ENCODE data around the gene AK8. TPM values are rescaled to one million over a fixed set of nuclear protein-coding genes. Genes with fewer than 3 reads are reported as not detected.

AK8 gene
- total and polyA plus RNA-seq, 2 experiments from 2014 or later: 0.14 to 0.78 TPM

GRCh38 chr9:132763574-132763973 lies 114.5 kb downstream of the AK8 start:
- Histone ChIP-seq H3K4me1 (ENCODE audit: insufficient read depth) (peaks cover 10% of the 10 kb centered on the region; the same call in 1 of the 2 replicates), H3K27ac (ENCODE audit: low read depth) (no peak overlapping the region), H3K9me2 (ENCODE audit: insufficient read depth) (no peaks in the 10 kb centered on the region), H2AFZ (no peak overlapping the region), H3K79me2 (replicated peaks; ENCODE audit: insufficient read depth) (no peaks in the 10 kb centered on the region), H4K20me1 (replicated peaks; ENCODE audit: insufficient read depth) (no peaks in the 10 kb centered on the region), H3K36me3 (ENCODE audit: insufficient read depth) (no peaks in the 10 kb centered on the region), H3K4me2 (no peak overlapping the region), H3K4me3 (no peak overlapping the region), H3F3A (replicated peaks; ENCODE audit: low read depth) (no peaks in the 10 kb centered on the region), H3K27me3 (ENCODE audit: insufficient read depth) (no peaks in the 10 kb centered on the region)
- no peak for ATAC-seq
- no peaks in the 10 kb centered on the region; the same call in 1 of the 3 replicates for H3K9me3 Mint-ChIP-seq
- peaks cover 3% of the 10 kb centered on the region; the same call in 2 of the 3 replicates for H3K4me1 Mint-ChIP-seq
- H3K27me3 Mint-ChIP-seq (ENCODE audit: insufficient read depth, low read depth, poor library complexity): peaks cover 3% of the 10 kb centered on the region
- TF ChIP-seq EZH2phosphoT487 (IDR thresholded peaks at IDR 0.05; ENCODE audit: unreplicated experiment) (no peak), ZNF114 (CRISPR knock-in tag; IDR thresholded peaks at IDR 0.05) (no peak)
- TF ChIP-seq, protein P1, sequence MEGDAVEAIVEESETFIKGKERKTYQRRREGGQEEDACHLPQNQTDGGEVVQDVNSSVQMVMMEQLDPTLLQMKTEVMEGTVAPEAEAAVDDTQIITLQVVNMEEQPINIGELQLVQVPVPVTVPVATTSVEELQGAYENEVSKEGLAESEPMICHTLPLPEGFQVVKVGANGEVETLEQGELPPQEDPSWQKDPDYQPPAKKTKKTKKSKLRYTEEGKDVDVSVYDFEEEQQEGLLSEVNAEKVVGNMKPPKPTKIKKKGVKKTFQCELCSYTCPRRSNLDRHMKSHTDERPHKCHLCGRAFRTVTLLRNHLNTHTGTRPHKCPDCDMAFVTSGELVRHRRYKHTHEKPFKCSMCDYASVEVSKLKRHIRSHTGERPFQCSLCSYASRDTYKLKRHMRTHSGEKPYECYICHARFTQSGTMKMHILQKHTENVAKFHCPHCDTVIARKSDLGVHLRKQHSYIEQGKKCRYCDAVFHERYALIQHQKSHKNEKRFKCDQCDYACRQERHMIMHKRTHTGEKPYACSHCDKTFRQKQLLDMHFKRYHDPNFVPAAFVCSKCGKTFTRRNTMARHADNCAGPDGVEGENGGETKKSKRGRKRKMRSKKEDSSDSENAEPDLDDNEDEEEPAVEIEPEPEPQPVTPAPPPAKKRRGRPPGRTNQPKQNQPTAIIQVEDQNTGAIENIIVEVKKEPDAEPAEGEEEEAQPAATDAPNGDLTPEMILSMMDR (conservative IDR thresholded peaks at IDR 0.05; ENCODE audit: low read depth in 2 of 2): no peak
- H3K27ac Mint-ChIP-seq: no peak overlapping the region
- H3K4me3 Mint-ChIP-seq: no peak overlapping the region
- no peak for DNase-seq (ENCODE audit: low spot score)
- no peaks in the 10 kb centered on the region for H3K36me3 Mint-ChIP-seq (ENCODE audit: low read depth)

GRCh38 chr9:132762896-132763295 lies 115.2 kb downstream of the AK8 start:
- H4K20me1 ChIP-seq (replicated peaks; ENCODE audit: insufficient read depth): no peaks in the 10 kb centered on the region
- no peaks in the 10 kb centered on the region for H3F3A ChIP-seq (replicated peaks; ENCODE audit: low read depth)
- no peaks in the 10 kb centered on the region for H3K79me2 ChIP-seq (replicated peaks; ENCODE audit: insufficient read depth)
- no peaks in the 10 kb centered on the region for H3K27me3 ChIP-seq (ENCODE audit: insufficient read depth)
- DNase-seq (ENCODE audit: low spot score) (no peak), ATAC-seq (no peak)
- no peaks in the 10 kb centered on the region for H3K36me3 Mint-ChIP-seq (ENCODE audit: low read depth)
- no peak overlapping the region for H2AFZ ChIP-seq
- H3K36me3 ChIP-seq (ENCODE audit: insufficient read depth): no peaks in the 10 kb centered on the region
- no peak overlapping the region for H3K4me2 ChIP-seq
- no peak overlapping the region for H3K4me3 Mint-ChIP-seq
- H3K4me1 ChIP-seq (ENCODE audit: insufficient read depth): peaks cover 10% of the 10 kb centered on the region; the same call in 1 of the 2 replicates
- no peak overlapping the region for H3K27ac Mint-ChIP-seq
- peaks cover 3% of the 10 kb centered on the region for H3K27me3 Mint-ChIP-seq (ENCODE audit: insufficient read depth, low read depth, poor library complexity)
- H3K4me1 Mint-ChIP-seq: peaks cover 7% of the 10 kb centered on the region
- H3K4me3 ChIP-seq: no peak overlapping the region
- H3K9me3 Mint-ChIP-seq: no peaks in the 10 kb centered on the region; the same call in 1 of the 3 replicates
- no peak overlapping the region for H3K27ac ChIP-seq (ENCODE audit: low read depth)
- H3K9me2 ChIP-seq (ENCODE audit: insufficient read depth): no peaks in the 10 kb centered on the region
- TF ChIP-seq, protein P2, sequence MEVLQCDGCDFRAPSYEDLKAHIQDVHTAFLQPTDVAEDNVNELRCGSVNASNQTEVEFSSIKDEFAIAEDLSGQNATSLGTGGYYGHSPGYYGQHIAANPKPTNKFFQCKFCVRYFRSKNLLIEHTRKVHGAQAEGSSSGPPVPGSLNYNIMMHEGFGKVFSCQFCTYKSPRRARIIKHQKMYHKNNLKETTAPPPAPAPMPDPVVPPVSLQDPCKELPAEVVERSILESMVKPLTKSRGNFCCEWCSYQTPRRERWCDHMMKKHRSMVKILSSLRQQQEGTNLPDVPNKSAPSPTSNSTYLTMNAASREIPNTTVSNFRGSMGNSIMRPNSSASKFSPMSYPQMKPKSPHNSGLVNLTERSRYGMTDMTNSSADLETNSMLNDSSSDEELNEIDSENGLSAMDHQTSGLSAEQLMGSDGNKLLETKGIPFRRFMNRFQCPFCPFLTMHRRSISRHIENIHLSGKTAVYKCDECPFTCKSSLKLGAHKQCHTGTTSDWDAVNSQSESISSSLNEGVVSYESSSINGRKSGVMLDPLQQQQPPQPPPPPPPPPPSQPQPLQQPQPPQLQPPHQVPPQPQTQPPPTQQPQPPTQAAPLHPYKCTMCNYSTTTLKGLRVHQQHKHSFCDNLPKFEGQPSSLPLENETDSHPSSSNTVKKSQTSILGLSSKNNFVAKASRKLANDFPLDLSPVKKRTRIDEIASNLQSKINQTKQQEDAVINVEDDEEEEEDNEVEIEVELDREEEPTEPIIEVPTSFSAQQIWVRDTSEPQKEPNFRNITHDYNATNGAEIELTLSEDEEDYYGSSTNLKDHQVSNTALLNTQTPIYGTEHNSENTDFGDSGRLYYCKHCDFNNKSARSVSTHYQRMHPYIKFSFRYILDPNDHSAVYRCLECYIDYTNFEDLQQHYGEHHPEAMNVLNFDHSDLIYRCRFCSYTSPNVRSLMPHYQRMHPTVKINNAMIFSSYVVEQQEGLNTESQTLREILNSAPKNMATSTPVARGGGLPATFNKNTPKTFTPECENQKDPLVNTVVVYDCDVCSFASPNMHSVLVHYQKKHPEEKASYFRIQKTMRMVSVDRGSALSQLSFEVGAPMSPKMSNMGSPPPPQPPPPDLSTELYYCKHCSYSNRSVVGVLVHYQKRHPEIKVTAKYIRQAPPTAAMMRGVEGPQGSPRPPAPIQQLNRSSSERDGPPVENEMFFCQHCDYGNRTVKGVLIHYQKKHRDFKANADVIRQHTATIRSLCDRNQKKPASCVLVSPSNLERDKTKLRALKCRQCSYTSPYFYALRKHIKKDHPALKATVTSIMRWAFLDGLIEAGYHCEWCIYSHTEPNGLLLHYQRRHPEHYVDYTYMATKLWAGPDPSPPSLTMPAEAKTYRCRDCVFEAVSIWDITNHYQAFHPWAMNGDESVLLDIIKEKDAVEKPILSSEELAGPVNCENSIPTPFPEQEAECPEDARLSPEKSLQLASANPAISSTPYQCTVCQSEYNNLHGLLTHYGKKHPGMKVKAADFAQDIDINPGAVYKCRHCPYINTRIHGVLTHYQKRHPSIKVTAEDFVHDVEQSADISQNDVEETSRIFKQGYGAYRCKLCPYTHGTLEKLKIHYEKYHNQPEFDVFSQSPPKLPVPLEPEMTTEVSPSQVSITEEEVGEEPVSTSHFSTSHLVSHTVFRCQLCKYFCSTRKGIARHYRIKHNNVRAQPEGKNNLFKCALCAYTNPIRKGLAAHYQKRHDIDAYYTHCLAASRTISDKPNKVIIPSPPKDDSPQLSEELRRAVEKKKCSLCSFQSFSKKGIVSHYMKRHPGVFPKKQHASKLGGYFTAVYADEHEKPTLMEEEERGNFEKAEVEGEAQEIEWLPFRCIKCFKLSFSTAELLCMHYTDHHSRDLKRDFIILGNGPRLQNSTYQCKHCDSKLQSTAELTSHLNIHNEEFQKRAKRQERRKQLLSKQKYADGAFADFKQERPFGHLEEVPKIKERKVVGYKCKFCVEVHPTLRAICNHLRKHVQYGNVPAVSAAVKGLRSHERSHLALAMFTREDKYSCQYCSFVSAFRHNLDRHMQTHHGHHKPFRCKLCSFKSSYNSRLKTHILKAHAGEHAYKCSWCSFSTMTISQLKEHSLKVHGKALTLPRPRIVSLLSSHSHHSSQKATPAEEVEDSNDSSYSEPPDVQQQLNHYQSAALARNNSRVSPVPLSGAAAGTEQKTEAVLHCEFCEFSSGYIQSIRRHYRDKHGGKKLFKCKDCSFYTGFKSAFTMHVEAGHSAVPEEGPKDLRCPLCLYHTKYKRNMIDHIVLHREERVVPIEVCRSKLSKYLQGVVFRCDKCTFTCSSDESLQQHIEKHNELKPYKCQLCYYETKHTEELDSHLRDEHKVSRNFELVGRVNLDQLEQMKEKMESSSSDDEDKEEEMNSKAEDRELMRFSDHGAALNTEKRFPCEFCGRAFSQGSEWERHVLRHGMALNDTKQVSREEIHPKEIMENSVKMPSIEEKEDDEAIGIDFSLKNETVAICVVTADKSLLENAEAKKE (CRISPR knock-in tag; IDR thresholded peaks at IDR 0.05): no peak
- TF ChIP-seq, protein P3, sequence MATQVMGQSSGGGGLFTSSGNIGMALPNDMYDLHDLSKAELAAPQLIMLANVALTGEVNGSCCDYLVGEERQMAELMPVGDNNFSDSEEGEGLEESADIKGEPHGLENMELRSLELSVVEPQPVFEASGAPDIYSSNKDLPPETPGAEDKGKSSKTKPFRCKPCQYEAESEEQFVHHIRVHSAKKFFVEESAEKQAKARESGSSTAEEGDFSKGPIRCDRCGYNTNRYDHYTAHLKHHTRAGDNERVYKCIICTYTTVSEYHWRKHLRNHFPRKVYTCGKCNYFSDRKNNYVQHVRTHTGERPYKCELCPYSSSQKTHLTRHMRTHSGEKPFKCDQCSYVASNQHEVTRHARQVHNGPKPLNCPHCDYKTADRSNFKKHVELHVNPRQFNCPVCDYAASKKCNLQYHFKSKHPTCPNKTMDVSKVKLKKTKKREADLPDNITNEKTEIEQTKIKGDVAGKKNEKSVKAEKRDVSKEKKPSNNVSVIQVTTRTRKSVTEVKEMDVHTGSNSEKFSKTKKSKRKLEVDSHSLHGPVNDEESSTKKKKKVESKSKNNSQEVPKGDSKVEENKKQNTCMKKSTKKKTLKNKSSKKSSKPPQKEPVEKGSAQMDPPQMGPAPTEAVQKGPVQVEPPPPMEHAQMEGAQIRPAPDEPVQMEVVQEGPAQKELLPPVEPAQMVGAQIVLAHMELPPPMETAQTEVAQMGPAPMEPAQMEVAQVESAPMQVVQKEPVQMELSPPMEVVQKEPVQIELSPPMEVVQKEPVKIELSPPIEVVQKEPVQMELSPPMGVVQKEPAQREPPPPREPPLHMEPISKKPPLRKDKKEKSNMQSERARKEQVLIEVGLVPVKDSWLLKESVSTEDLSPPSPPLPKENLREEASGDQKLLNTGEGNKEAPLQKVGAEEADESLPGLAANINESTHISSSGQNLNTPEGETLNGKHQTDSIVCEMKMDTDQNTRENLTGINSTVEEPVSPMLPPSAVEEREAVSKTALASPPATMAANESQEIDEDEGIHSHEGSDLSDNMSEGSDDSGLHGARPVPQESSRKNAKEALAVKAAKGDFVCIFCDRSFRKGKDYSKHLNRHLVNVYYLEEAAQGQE (IDR thresholded peaks at IDR 0.05; ENCODE audit: unreplicated experiment): no peak
- TF ChIP-seq ZNF331 (CRISPR knock-in tag; IDR thresholded peaks at IDR 0.05; ENCODE audit: low read depth): no peak
- TF ChIP-seq, protein P1 (conservative IDR thresholded peaks at IDR 0.05; ENCODE audit: low read depth in 2 of 2): no peak
- no peak for TF ChIP-seq EZH2 (IDR thresholded peaks at IDR 0.05; ENCODE audit: low read depth, unreplicated experiment)

Measured in GM23338 (cell line).